ENCODE measurements around the gene SERPING1.

- TF ChIP-seq CTCF (conservative IDR thresholded peaks at IDR 0.05 in 1 of 2, IDR thresholded peaks at IDR 0.05 in 1 of 2; ENCODE audit: extremely low read depth in 1 of 2, insufficient read depth in 1 of 2, low read depth in 1 of 2, low read length in 2 of 2), result peak; percentile 94 to 97
- TF ChIP-seq EZH2 (IDR thresholded peaks at IDR 0.05; ENCODE audit: borderline replicate concordance, low read length), result no peak
These were observed 29.1 kb upstream of the SERPING1 start for GRCh38 chr11:57568330-57568766.
